WERI-Rb-1 (cell line): Measurements from ENCODE around the gene INAFM2.

Source experiments
- DNase-seq: peaks from one replicate; pipeline ENCODE4 v3.0.0-alpha.2; 2020
- H3K27ac ChIP-seq: fragments of 250-450 bp; sonication (Bioruptor Pico); 2 replicates; pipeline ENCODE4 v1.5.1; 2020; ENCODE audit warnings: mild to moderate bottlenecking, moderate library complexity
- H3K27me3 ChIP-seq: fragments of 250-450 bp; sonication (Bioruptor Pico); 2 replicates; pipeline ENCODE4 v1.5.1; 2021; ENCODE audit warnings: mild to moderate bottlenecking, low read depth, moderate library complexity; ENCODE audit not compliant: insufficient read depth, severe bottlenecking
- H3K36me3 ChIP-seq: fragments of 250-450 bp; sonication (Bioruptor Pico); 2 replicates; pipeline ENCODE4 v1.5.1; 2020; ENCODE audit warnings: mild to moderate bottlenecking, moderate library complexity
- H3K4me3 ChIP-seq: 2 replicates; pipeline ENCODE4 v1.5.1; 2011; ENCODE audit warnings: low read depth, mild to moderate bottlenecking, control low read depth, low read length
- H3K9me3 ChIP-seq: fragments of 250-450 bp; sonication (Bioruptor Pico); 2 replicates; pipeline ENCODE4 v1.5.1; 2021; ENCODE audit warnings: mild to moderate bottlenecking, moderate library complexity; ENCODE audit not compliant: severe bottlenecking
- TF ChIP-seq, protein P1 (sequence below): IDR thresholded peaks from 2 replicates; pipeline ENCODE4 v1.5.1; 2011; ENCODE audit warnings: low read depth, mild to moderate bottlenecking, control low read depth, inconsistent platforms, low read length

The INAFM2 gene

DNA sequence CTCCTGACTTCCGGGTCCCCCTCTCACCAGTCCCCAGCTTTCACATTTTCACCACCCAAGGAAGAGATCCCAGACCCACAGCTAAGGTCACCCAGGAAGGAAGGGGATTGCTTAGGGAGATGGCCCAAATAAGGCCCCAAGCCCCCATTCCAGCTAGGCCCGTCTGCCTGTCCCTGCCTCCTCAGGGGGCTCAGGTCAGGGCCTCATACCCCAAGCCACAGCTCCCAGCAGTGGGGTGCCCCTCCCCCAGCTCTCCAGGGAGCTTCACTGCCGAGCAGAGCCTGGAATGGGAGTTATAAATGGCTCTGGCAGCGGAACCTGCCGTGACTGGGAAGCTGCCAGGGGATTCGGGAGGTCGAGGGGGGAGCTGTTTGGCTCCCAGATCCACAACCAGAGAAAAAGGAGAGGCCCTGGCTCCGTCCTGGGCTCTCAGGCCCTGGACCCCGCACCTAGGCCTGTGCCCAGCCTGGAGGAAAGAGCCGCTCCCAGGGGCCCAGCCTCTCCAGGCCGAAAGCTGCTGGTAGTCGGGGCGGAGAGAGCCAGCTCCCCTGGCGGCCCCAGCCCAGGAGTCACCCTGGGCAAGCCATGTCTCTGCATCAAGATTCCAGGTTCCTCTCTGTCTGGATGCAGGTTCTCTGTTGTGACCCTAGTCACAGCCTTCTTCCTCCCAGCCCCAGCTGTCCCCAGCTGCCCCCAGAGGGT is 16.7 kb downstream of the INAFM2 start:
- no peak for DNase-seq
- Histone ChIP-seq H3K27ac (peak overlapping the region; percentile 67), H3K27me3 (no peaks in the 10 kb centered on the region), H3K36me3 (no peaks in the 10 kb centered on the region), H3K9me3 (no peaks in the 10 kb centered on the region), H3K4me3 (no peak overlapping the region)
- TF ChIP-seq, protein P1, sequence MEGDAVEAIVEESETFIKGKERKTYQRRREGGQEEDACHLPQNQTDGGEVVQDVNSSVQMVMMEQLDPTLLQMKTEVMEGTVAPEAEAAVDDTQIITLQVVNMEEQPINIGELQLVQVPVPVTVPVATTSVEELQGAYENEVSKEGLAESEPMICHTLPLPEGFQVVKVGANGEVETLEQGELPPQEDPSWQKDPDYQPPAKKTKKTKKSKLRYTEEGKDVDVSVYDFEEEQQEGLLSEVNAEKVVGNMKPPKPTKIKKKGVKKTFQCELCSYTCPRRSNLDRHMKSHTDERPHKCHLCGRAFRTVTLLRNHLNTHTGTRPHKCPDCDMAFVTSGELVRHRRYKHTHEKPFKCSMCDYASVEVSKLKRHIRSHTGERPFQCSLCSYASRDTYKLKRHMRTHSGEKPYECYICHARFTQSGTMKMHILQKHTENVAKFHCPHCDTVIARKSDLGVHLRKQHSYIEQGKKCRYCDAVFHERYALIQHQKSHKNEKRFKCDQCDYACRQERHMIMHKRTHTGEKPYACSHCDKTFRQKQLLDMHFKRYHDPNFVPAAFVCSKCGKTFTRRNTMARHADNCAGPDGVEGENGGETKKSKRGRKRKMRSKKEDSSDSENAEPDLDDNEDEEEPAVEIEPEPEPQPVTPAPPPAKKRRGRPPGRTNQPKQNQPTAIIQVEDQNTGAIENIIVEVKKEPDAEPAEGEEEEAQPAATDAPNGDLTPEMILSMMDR, result no peak

- Histone ChIP-seq H3K4me3 (no peak within 1 kb of the TSS), H3K27ac (peak within 1 kb of the TSS; percentile 67), H3K27me3 (no peaks in the 10 kb centered on the region), H3K9me3 (no peaks in the 10 kb centered on the region), H3K36me3 (no peaks in the 10 kb centered on the region)
- TF ChIP-seq, protein P1, result no peak
- no peak for DNase-seq
Measured at GRCh38 chr15:40340740-40341400, 17.4 kb downstream of the INAFM2 start, which contains the start of gene CCDC9B. CCDC9B (minus strand) TSS chr15:40340939; CDS start chr15:40340819, 120 bp downstream.

DNA sequence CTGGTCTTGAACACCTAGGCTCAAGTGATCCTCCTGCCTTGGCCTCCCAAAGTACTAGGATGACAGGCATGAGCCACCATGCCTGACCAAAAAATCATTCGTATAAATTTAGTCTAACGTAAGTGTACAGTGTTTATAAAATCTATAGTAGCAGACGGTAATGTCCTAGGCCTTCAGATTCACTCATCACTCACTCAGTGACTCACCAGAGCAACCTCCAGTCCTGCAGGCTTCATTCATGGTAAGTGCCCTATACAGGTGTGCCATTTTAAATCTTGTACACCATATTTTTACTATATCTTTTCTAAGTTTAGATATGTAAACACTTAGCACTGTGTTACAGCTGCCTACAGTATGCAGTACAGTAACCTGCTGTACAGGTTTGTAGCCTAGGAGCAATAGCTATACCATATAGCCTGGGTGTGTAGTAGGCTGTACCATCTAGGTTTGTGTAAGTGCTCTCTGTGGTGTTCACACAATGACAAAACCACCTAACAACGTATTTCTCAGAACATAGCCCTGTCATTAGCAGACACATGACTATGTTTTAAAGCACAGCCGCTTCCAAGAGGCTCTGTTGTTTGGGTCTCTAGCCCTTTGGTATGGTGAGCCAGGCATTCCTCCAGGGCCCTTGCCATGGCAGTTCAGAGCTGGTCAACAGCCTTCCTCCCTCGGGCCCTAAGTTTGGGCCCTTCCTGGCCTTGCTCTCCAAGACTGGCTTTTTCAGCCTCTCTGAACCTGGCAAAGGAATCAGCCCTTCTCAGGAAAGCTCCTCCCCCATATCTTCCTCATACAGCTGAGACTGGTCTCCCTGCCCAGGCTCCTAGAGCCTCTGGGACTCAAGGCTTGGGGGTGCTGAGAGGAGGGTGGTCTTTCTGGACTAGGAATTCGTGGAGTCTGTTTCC is 19.2 kb downstream of the INAFM2 start:
- Histone ChIP-seq H3K36me3 (no peaks in the 10 kb centered on the region), H3K4me3 (no peak overlapping the region), H3K27me3 (no peaks in the 10 kb centered on the region), H3K27ac (no peak overlapping the region), H3K9me3 (no peaks in the 10 kb centered on the region)
- TF ChIP-seq, protein P1, result no peak
- no peak for DNase-seq

DNA sequence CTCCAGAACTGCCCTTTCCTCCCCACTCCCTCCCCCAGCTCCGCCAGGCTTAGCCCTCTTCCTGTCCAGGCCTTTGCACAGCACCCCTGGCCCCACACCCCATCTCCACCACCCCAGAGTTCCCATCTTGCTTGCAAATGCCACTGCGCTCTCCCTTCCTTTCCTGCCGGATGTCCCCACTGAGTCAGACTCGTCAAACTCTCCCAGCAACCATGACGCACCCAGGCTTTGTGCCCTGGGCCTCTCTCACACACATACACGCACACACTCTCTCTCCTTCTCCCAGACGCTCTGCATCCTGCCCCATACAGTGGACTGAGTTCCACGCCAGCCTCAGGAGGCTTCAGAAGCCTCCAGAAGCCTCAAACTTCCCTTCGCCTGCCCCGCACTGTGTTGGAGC is 20.0 kb downstream of the INAFM2 start:
- no peak overlapping the region for H3K27ac ChIP-seq
- no peaks in the 10 kb centered on the region for H3K9me3 ChIP-seq
- no peaks in the 10 kb centered on the region for H3K36me3 ChIP-seq
- TF ChIP-seq, protein P1, result no peak
- H3K4me3 ChIP-seq, result no peak overlapping the region
- H3K27me3 ChIP-seq, result no peaks in the 10 kb centered on the region
- DNase-seq, result no peak

DNA sequence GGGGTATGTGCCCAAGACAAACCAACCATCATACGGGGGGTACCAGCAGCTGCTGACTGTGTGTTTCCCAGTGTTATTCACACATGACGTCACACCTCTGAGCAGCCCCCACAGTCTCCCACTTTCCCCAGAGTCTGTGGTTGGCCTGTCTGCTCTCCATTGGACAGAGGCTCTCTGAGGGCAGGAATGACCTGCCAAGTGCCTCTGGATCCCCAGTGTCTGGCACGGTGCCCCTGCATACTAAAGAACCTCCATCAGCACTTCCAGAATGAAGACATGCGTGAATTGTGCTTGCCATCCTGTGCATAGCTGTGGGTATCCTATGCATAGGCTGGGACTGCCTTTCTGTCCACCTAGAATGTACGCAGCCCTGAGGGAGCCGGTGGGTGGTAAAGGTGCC is 20.7 kb downstream of the INAFM2 start:
- H3K36me3 ChIP-seq, result no peaks in the 10 kb centered on the region
- no peak for DNase-seq
- TF ChIP-seq, protein P1, result no peak
- no peak overlapping the region for H3K4me3 ChIP-seq
- no peaks in the 10 kb centered on the region for H3K9me3 ChIP-seq
- no peak overlapping the region for H3K27ac ChIP-seq
- H3K27me3 ChIP-seq, result no peaks in the 10 kb centered on the region
